ENCODE data around the gene HSD11B2.

- TF ChIP-seq CTCF (IDR thresholded peaks at IDR 0.05; ENCODE audit: low read length), result no peak
- no peak for TF ChIP-seq EZH2 (IDR thresholded peaks at IDR 0.05; ENCODE audit: borderline replicate concordance, low read length)
Measured at GRCh38 chr16:67386861-67387455, 44.0 kb upstream of the HSD11B2 start.
